GM19467 (cell line): ENCODE data around the gene EPHB3.
"Not testable (repeated sequence)": the region's sequence is repeated elsewhere in the genome, so short reads cannot be mapped to it uniquely, and the experiment has no call there.

ENCODE experiments used
- ATAC-seq: cut with Tn5 transposase; IDR thresholded peaks from one replicate; pipeline ENCODE4 v1.9.1; 2021; ENCODE audit warnings: mild to moderate bottlenecking, moderate library complexity; ENCODE audit not compliant: unreplicated experiment

Gene EPHB3

DNA sequence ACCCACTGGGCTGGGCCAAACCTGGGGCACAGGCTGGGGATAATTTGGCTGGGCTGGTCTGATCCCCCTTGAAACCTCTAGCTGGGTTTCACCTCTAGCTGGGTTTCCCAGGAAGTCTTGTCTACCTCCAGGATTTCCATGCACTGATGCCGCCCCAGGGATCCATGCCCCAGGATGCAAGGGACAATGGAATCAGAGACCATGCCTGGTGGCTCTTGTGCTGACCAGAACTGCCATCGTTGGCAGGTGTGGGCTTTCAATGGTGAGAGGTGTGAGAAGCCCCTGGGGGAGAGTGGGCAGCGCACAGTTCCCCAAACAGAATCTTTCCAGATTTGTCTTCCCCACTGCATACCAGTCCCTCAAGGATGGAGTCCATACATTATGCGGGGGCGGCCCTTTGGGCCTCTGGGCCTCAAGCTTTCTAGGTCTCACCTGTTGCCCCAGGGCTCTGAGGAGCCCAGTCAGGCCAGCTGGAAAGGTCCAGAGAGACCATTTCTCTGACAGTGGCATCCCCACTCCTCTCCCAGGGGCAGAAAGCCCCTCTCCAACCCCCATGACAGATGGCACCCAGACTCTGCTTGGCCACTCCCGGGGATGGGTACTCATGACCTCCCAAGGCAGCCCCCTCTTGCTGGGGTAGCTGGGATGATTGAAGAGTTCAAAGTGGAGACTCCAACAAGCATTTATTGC lies 35.4 kb downstream of the EPHB3 start:
- ATAC-seq: no peak

DNA sequence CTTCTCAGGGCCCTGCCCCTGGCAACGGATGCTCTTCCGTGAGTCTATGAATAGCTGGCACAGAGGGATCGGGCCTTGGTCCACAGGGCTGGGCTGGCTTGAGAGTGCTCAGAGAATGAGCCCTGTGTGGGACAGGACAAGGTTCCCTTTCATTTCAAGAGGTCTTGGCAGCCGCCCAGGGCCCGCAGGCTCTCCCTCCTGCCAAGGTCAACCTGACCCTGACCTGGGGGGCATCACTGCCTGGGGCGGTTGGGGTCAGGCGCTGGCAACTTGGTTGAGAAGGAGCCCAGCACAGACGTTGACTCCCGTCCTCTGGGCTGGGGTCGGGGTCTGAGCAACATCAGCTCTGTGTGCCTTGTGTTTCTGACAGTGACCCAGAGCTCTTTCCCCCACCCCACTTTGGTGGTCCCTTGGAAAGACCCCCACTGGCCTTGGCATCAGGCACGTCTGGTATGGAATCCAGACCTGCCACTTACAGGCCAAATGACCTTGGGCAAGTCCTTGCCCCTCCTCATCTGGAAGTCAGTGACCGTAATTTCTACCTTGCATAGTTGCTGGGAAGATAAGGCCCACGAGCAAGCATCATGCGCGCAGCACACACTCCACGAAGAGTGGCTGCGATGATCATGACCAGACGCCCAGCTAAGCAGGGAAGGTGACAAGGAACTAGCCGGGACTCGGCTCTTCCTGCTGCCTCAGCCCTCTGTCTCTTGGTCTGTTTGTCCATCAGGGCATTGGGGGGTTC lies 36.4 kb downstream of the EPHB3 start:
- ATAC-seq: no peak

DNA sequence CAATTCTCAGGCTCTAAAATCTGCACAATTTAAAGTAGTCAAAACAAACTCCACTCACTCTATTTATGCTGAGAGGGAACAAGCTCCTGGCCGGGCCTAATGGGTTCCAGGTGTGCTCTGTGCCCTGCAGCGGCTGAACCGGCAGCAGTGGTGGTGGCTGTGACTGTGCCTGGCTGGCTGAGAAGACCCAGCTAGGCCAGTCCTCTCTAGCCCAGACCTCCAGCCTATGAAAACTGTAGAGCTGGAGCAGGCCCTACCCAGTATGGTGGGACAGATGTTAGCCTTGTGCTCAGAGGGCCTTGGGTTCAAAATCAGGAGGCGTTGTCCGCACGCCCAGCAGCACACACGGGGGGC lies 37.0 kb downstream of the EPHB3 start:
- no peak for ATAC-seq

DNA sequence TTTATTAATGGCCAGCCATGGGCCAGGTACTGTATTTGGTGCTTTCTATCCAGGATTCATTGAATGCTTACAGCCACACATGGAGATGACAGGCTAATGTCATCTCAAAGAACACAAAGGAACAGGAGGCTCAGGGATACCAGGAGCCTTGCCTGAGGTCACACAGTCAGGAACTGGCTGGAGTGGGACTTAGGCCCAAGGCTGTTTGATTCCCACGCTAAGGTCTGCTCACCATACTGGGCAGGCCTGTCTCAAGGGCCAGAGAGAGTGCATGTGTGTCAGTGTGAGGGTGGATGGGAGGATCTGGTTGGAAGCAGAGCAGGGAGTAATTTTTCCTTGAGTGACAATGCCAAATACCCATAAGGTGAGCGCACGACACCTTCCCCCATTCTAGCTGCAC lies 37.6 kb downstream of the EPHB3 start:
- no peak for ATAC-seq

DNA sequence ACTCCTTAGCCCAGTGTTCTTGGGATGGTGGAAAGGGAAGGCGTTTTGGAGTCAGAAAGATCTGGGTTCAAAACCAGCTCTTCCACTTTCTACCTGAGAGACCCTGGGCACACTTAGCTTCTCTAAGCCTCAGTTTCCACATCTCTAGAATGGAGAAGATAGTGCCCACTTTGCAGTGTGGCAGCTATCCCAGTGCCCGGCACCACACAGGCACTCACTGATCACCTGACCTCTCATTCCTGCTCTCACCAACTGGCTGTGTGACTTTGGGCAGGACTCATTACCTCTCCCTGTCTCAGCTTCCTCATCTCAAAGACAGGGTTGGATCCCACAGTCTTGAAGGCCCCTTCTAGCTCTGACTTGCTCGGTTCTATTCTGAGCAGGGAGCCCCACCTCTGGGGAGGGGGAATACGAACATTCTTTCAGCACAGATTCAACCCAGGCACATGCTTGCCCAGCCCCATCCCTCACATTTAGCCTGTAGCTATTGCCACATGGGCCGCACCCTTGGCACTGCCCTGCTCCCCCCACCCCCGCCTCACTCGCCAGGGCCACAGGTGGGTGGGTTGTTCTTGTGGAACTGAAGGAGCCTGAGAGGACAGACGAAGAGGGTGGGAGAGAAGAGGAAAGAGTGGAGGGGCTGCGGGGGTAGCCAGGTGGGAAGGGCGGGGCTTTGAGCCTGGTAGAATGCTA lies 39.2 kb downstream of the EPHB3 start:
- ATAC-seq: no peak

DNA sequence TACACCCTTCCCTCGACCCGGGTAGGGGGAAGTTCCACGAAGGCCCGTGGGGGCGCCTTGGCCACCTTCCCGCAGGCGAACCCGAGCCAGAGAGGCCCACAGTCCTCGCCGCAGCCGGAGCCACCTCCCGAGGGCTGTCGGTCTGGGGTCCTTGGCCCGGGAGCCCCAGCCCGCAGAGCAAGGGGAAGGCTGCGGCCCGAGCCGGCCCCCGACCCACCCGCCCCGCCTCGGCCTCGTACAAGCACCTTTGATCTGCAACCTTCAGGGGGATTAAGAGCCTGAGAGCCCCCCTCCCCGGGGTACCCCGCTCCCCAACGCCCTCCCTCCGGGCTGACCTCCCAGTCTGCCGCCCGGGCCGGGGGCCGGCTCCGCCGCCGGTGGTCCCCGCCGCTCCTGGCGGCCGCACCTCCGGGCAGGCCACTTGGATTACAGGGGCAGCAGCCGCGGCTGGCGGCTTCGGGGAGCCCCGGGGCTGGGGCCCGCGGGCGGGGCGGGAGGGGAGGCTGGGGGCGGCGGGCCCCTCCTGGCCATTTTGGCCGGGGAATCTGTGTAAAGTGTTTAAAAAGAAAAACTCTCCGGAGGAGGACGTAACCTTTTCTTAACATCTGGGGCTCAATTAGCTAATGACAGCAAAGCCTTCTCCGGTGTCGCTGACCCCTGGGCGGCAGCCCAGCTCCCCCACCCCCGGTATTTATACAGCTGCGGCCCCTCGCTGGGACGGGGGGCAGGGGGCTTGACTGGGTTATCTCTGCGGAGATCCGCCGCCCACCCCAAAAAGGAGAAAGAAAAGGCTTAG lies 40.2 kb downstream of the EPHB3 start:
- ATAC-seq: no peak

DNA sequence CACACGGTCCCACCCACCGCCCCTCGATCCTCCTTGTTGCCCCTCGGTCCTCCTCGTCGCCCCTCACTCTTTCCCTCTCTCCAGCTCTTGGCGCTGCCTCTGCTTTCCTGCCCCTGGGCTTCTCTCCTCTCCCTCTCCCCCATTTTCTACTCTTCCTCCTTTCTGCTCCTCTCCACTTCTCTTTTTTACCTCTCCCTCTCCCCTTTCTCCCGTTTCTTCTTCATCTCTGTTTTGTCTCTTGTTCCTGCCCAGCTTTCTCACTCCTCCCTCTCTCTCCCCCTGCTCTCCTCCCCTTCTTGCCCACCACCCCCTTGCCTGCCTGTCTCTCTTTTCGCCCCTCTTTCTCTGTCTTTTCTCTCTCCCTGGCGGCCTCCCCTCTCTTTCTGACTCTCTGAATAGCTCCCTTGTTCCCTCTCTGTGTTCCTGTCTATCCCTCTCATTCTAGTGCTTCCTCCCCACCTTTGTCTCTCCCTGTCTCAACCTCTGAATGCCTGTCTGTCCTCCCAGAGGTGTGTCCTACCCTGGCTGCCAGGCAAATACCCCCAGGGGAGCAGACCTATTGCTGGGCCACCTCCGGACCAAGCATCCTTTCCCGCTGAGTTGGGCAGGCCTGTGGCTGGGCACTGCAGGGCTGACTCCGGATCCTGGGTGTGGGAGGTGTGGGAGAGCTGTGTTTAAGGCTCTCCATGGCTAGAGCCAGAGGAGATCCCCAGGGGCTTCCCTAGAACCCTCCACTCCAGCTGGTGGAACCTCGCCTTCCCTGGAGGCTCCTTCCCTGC lies 41.0 kb downstream of the EPHB3 start:
- ATAC-seq: no peak

DNA sequence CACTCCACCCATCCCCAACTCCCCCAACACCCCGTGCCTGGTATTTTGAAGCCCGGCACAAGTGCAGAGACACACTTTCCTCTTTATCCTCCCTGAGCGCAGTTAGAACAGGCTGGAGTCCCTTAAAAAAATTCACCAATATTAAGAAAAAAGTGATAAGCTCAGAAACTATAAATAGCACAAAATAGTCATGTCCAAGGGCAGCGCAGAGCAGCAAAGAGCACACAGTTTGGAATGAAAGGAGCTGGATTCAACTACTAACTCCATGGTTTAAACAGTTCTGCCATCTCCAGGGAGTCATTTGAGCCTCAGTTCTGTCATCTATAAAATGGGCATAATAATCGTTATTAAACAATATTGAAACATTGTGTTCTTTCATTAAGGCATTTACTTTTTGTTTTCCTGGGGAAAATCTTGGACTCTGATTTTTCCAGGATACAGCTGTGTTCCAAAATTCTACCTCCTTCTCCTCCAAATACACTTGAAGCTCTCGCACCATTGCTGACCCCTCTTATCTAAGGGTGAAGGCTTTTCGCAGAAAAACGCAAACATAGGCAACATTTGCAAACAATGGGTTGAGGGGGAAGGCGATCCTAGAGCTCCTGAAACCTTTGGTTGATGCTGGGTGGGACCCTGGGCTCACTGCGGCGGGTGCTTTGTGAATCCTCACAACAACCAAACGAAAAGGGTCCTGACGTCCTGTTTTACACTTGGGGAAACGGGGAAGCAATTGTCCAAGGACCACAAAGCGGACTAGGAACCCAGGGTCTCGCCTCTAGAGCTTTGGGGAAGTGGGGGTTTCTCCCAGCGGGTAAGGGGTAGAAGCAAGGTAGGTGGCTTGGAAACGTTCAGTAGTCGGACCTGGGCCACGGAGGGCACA lies 41.8 kb downstream of the EPHB3 start:
- no peak for ATAC-seq

DNA sequence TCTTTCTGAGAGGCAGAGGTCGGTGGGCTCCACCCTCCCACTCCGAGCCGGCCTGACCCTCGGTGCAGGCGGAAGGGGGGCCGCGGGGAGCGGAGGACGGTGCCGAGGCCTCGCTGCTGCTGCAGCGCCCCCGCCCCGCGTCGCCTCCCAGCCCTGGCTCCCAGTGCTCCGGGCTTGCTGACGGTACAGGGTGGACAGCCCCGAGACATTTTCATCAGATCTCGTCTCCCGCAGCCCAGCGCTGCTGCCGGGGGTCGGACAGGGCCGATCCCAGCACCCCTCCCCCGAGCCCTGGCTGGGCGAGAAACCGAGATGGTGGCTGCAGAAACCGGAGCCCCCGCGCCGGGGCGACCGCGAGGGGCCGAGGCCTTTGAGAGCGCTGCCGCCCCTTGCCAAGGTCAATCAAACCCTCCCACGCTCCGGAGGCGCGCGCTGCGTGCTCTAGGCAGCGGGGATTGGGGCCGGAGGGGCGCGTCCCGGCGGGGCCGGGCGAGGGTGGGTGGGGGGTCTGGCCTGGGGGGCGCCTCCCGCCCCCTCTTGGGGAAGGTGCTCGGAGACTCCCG lies 42.5 kb downstream of the EPHB3 start:
- no peak for ATAC-seq

DNA sequence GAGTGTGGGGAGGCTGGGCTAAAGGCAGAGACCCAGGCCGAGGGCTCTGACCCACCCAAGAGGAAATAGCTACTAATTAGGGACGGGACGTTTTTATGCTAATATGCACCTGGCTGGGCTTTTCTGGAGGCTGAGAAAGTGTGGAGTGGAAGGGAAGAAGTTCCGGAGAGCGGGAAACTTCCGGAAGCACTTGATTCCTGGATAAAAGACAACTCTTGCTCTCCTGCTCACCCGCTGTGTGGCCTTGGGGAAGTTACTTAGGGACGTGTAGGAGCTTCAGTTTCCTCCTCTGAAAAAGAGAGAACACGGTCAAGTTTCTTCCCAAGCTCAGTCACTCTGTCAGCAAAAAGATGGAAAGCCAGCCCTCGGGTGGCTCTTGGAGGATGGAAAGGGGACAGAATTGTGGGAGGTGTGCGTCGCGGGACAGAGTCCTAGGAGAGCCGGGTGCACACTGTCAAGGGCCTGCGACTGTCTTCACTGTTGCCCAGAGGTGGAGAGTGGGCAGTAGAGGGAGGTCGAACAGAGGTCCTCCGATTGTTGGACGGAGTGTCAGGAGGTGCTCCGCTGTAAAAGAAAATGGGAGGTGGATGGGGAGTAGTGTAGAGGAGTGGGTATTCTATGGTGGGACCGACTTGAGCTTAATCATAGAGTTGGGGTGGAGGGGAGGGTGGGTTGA lies 43.2 kb downstream of the EPHB3 start:
- no peak for ATAC-seq

DNA sequence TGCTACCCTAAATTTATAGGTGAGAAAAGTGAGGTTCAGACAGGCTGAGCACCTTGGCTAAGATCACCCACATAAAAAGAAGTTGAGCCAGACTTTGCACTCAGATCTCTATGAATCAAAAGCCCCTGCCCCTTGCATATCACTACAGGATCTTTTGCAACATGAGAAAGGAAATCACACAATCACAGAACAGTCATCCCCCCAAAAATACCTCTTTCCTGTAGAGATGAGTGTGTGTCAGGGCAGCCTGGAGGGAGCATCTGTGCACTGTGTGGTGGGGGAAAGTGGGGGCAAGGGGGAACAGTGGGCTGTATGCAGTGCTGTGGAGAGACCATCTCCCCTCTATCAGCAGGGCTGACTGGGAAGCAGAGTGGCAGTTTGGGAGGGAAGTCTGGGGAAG lies 46.6 kb downstream of the EPHB3 start:
- no peak for ATAC-seq

DNA sequence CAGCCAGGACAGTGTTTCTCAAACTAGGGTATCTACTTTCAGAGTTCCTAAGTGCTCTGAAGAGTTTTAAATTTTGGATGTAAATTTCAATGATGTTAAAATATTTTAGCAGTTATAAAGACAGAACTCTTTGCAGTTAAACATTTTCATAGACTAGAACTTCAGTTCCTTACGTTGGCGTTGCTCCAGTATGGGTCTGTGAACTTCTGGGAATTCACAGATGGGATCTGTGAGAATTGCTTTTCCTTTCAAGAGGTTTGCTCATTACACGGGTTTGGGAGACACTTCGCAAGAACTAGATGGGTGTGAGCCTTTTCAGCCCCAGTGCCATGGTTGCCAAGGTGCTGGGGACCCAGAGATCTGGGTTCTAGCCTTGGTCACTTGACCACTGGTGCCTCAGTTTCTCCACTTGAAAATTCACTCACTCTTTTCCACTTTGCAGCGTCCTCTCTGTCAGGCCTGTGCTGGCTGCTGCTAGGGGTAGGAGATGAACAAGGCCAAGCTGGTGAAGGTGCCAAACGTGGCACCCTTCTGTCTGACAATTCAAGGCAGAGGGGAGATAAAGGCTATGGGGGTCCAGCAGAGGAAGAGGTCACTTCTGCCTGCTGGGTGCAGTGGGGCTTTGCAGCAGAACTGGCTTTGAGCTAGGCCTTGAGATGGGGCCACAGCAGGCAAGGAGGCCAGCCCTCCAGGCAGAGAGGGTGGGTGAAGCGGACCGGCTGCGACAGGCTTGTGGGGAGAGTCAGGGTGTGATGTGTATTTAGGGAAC lies 48.1 kb downstream of the EPHB3 start:
- no peak for ATAC-seq

DNA sequence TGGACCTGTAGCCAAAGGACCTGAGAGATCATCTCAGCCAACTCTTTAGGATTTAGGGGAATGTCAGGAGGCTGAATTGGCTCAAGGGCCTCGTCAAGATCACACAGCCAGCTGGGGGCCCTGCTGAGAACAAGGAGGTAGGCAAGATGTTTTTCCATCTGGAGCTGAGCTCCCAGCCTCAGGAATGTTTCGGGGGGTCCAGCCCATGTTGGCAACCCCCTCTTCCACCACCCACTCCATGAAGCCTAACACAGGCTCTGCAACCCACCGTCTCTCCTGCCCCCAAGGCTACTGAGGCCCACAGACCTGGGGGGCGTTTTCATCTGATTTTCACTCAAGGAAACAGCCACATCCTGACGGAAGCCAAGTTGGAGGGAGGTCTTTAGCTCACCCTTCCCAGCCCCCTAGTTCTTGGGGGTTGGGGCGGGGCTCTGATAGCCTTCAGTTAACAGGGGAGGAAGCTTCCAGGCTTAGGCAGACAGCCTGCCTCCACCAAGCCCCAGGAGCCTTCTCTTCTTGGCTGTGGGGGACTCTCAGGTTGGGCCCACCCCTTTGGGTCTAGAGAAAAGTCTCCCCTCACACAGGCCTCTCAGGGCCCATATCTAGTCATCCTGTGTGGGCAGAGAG lies 48.8 kb downstream of the EPHB3 start:
- no peak for ATAC-seq

DNA sequence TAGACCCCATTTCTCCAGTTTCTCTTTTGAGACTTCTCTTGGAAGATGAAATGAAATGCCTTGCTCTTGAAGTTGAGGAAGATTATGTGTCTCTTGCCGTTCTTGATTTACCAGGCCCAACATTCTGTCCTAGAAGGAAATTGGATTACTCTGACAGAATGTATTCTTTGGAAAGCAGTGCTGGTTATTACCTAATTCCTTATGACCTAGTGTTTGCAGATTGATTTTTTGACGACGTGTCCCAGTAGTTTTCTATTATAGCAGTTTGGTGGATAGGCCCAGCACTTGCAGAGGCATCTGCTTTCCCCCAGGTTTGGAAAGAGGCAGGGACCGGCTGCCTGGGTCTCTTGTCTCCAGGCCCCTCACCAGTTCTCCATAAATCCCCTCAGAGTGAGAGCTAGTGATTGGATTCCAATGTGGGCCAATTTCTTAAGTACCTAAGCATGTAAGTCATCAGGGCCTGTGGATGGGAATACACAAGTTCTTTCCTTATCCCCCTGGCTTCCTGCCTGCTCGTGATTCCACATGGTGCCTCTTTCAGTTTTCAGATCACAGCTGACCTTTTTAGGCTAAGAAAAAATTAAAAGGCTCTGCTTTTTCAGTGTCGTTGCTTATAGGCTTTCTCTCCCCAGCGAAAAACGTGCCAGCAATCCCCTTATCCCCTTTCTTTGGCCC lies 50.2 kb downstream of the EPHB3 start:
- no peak for ATAC-seq

DNA sequence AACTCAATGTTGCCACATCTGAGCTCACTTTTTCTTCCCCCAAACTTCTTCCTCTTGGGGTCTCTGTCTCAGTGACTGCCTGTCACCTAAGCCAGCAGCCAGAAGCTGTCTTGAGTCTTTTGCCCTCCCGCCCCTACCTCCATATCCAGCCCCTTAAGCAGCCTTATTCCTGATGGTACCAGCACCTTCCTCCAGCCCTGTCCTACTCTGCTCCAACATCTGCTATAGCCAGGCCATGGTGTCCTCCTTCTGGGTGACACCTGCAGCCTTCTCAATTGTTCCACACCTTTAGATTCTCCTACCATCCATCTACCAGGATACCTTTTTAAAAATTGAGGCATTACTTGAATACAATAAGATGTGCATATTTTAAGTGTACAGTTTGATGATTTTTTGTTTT lies 53.8 kb downstream of the EPHB3 start:
- no peak for ATAC-seq

DNA sequence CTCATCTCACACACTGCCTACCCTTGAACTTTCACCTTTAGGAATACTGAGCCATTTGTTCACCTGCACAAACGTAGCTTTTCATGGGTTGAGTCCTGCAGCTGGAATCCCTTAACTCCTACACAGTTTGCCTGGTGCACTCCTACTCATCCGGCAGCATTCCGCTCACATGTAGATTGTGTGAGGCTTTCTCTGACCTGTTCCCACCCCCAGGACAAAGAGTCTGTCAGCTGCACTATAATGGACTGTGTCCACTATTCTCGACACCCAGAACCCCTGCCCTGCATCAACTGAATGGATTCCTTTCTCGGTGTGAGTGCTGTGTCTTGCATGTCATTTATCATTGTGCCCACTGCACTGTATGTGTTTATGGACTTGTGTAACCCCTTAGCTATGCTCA lies 54.9 kb downstream of the EPHB3 start:
- ATAC-seq: no peak

DNA sequence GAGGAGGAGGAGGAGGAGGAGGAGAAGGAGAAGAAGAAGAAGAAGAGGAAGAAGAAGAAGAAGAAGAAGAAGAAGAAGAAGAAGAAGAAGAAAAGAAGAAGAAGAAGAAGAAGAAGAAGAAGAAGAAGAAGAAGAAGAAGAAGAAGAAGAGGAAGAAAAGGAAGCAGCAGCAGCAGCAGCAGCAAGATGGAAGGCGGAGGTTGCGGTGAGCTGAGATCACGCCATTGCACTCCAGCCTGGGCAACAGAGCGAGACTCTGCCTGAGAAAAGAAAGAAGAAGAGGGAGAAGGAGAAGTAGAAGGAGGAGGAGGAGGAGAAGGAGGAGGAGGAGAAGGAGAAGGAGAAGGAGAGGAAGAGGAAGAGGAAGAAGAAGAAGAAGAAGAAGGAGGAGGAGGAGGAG lies 55.7 kb downstream of the EPHB3 start:
- not testable (repeated sequence) for ATAC-seq
